WTC11 (cell line): ENCODE results near the gene PDPK1. TPM values are rescaled to one million over a fixed set of nuclear protein-coding genes. Genes with fewer than 3 reads are reported as not detected.

Experiments used
- ATAC-seq: fragments of 200-7000 bp; cut with Tn5 transposase; 2 replicates; pipeline ENCODE4 v1.10.0; 2021; ENCODE audit warnings: mild to moderate bottlenecking, moderate library complexity
- CTCF ChIA-PET: fragments of 300-600 bp; sonication (Branson Sonifier 250); formaldehyde crosslinking; loops from one replicate; lab custom pipeline; 2021; ENCODE audit warnings: antibody characterized with exemption; lab: Charles Lee
- POLR2A ChIA-PET: fragments of 350-600 bp; sonication (Branson Sonifier 250); formaldehyde crosslinking; loops from one replicate; lab custom pipeline; 2021; ENCODE audit warnings: antibody characterized with exemption; lab: Charles Lee
- DNase-seq: peaks from one replicate; pipeline ENCODE4 v3.0.0; 2021; ENCODE audit warnings: low spot score
- H3K27ac Mint-ChIP-seq: 2 replicates; pipeline ENCODE4 v1.8.0; 2021; ENCODE audit warnings: mixed read lengths
- H3K27me3 Mint-ChIP-seq: 2 replicates; pipeline ENCODE4 v1.8.0; 2021; ENCODE audit warnings: low read depth, mild to moderate bottlenecking, moderate library complexity, mixed read lengths
- H3K36me3 Mint-ChIP-seq: 2 replicates; pipeline ENCODE4 v1.8.0; 2021; ENCODE audit warnings: mixed read lengths
- H3K4me1 Mint-ChIP-seq: 2 replicates; pipeline ENCODE4 v1.8.0; 2022; ENCODE audit warnings: mixed read lengths
- H3K4me3 Mint-ChIP-seq: 2 replicates; pipeline ENCODE4 v1.8.0; 2021; ENCODE audit warnings: mild to moderate bottlenecking, moderate library complexity, mixed read lengths
- H3K9me3 Mint-ChIP-seq: 2 replicates; pipeline ENCODE4 v1.8.0; 2021; ENCODE audit warnings: mixed read lengths
- CREM ChIP-seq: sonication (generic); formaldehyde crosslinking; IDR thresholded peaks from 2 replicates; pipeline ENCODE4 v1.8.1; 2022; ENCODE audit warnings: mild to moderate bottlenecking, missing genetic modification reagents, moderate library complexity
- FOXJ3 ChIP-seq: sonication (generic); formaldehyde crosslinking; IDR thresholded peaks from 2 replicates; pipeline ENCODE4 v1.9.0; 2021; ENCODE audit warnings: missing genetic modification reagents, mild to moderate bottlenecking, borderline replicate concordance
- HMGA2 ChIP-seq: fragments of 250-450 bp; sonication (Bioruptor Pico); IDR thresholded peaks from 2 replicates; pipeline ENCODE4 v1.4.0; 2021; ENCODE audit warnings: mild to moderate bottlenecking, moderate library complexity
- JAZF1 ChIP-seq: fragments of 250-450 bp; sonication (Bioruptor Pico); IDR thresholded peaks from 2 replicates; pipeline ENCODE4 v1.9.0; 2021; ENCODE audit warnings: moderate library complexity, mild to moderate bottlenecking, inconsistent platforms
- MXD4 ChIP-seq: fragments of 250-450 bp; sonication (Bioruptor Pico); IDR thresholded peaks from 2 replicates; pipeline ENCODE4 v1.8.0; 2021; ENCODE audit warnings: mild to moderate bottlenecking, moderate library complexity, borderline replicate concordance
- NR2C2 ChIP-seq: sonication (generic); formaldehyde crosslinking; IDR thresholded peaks from 2 replicates; pipeline ENCODE4 v1.8.0; 2022; ENCODE audit warnings: mild to moderate bottlenecking, missing genetic modification reagents
- PRRX2 ChIP-seq: fragments of 250-450 bp; sonication (Bioruptor Pico); IDR thresholded peaks from 2 replicates; pipeline ENCODE4 v1.8.0; 2021; ENCODE audit warnings: mild to moderate bottlenecking
- SOX15 ChIP-seq: fragments of 250-450 bp; sonication (Bioruptor Pico); IDR thresholded peaks from 2 replicates; pipeline ENCODE4 v1.9.0; 2021; ENCODE audit warnings: mild to moderate bottlenecking
- SP1 ChIP-seq: sonication (generic); formaldehyde crosslinking; conservative IDR thresholded peaks from 2 replicates; pipeline ENCODE4 v1.8.1; 2022; ENCODE audit warnings: missing genetic modification reagents
- ZNF219 ChIP-seq: sonication (generic); formaldehyde crosslinking; IDR thresholded peaks from 2 replicates; pipeline ENCODE4 v1.8.0; 2023; ENCODE audit warnings: missing genetic modification reagents, mild to moderate bottlenecking, borderline replicate concordance
- ZNF396 ChIP-seq: fragments of 250-450 bp; sonication (Bioruptor Pico); IDR thresholded peaks from 2 replicates; pipeline ENCODE4 v1.8.0; 2021; ENCODE audit warnings: mild to moderate bottlenecking, moderate library complexity, borderline replicate concordance
- total RNA-seq: library from RNA; stranded (reverse); gene quantifications from 3 replicates; pipeline ENCODE4 v1.2.3, GENCODE V29; 2021
- TF ChIP-seq, protein P1 (sequence below): sonication (generic); formaldehyde crosslinking; IDR thresholded peaks from 2 replicates; pipeline ENCODE4 v1.8.0; 2022; ENCODE audit warnings: mild to moderate bottlenecking, missing genetic modification reagents
- TF ChIP-seq, protein P2 (sequence below): sonication (generic); formaldehyde crosslinking; IDR thresholded peaks from 2 replicates; pipeline ENCODE4 v1.8.0; 2023; ENCODE audit warnings: missing genetic modification reagents
- TF ChIP-seq, protein P3 (sequence below): sonication (generic); formaldehyde crosslinking; IDR thresholded peaks from 2 replicates; pipeline ENCODE4 v1.8.0; 2022; ENCODE audit warnings: mild to moderate bottlenecking, missing genetic modification reagents
- TF ChIP-seq, protein P4 (sequence below): sonication (generic); formaldehyde crosslinking; IDR thresholded peaks from 2 replicates; pipeline ENCODE4 v1.8.1; 2022; ENCODE audit warnings: low read depth, mild to moderate bottlenecking, moderate library complexity, missing genetic modification reagents, borderline replicate concordance
- TF ChIP-seq, protein P5 (sequence below): fragments of 250-450 bp; sonication (Bioruptor Pico); IDR thresholded peaks from 2 replicates; pipeline ENCODE4 v1.9.0; 2021; ENCODE audit warnings: moderate library complexity, mild to moderate bottlenecking, inconsistent platforms, borderline replicate concordance
- TF ChIP-seq, protein P6 (sequence below): sonication (generic); formaldehyde crosslinking; IDR thresholded peaks from 2 replicates; pipeline ENCODE4 v1.8.1; 2023; ENCODE audit warnings: mild to moderate bottlenecking, missing genetic modification reagents, moderate library complexity
- TF ChIP-seq, protein P7 (sequence below): fragments of 250-450 bp; sonication (Bioruptor Pico); IDR thresholded peaks from 2 replicates; pipeline ENCODE4 v2.1.2; 2022; ENCODE audit warnings: mild to moderate bottlenecking, moderate library complexity
- TF ChIP-seq, protein P8 (sequence below): sonication (generic); formaldehyde crosslinking; IDR thresholded peaks from 2 replicates; pipeline ENCODE4 v1.8.0; 2022; ENCODE audit warnings: missing genetic modification reagents
- TF ChIP-seq, protein P9 (sequence below): fragments of 250-450 bp; sonication (Bioruptor Pico); IDR thresholded peaks from 2 replicates; pipeline ENCODE4 v1.9.0; 2021; ENCODE audit warnings: mild to moderate bottlenecking
- TF ChIP-seq, protein P10 (sequence below): sonication (generic); formaldehyde crosslinking; IDR thresholded peaks from 2 replicates; pipeline ENCODE4 v1.8.1; 2023; ENCODE audit warnings: mild to moderate bottlenecking, missing genetic modification reagents, moderate library complexity

Gene PDPK1
- total RNA-seq, 1 experiment from 2014 or later = 31.4 TPM

DNA sequence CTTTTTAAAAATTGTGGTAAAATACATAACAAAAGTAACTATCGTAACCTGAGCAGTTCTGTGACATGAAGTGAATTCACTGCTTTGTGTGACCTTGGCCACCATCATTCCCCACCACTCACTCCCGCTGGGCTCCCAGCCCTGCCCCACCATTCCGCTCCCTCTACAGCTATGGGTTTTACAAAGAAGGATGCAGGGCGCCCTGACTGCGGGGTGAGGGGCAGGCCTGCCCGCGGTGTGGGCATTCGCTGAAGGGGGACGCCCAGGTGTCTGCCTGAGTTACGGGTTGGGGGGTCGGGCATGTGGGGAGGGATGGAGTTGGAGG, 6.5 kb upstream of the PDPK1 start, which contains the start of gene CEMP1 (continued):
- no peak for TF ChIP-seq MXD4 (CRISPR knock-in tag)
- no peak for TF ChIP-seq SP1

DNA sequence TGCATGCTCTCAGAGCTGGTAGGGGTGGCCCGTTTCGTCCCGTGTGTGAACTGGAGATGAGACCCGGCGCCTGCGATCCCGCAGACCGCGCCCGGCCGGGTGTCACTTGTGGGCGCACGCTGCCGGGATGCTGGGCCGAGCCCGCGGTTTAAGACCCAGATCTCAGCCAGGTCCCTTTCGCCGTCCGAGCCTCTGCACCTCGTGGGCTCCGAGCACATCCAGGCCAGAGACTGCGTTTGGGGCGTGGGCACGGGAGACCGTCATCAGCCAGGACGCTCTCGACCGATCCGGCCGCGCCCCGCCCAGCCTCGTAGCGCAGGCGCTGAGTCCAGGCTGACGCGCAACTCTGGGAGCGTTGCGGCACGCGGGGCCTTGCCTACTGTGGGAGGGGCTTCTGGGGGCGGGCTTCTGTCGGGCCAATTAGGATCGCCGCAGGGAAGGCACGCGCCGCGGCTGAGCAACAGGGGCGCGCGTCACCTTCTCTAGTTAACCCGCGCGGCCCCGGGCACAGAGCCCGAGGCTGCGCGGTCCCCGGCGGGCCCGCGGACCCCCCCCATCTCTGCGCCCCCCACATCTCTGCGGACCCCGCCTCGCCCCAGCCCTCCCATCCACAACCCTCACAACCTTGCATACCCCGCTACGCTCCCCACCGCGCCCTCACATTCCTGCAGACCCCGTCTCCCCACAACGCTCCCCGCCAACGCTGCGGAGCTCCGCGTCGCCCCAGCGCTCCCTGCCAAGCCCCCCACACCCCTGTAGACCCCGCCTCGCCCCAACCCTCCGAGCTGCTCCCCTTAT, 5.9 kb upstream of the PDPK1 start:
- Mint-ChIP-seq H3K27me3 (peaks cover 8% of the 10 kb centered on the region; the same call in 1 of the 2 replicates), H3K27ac (peak overlapping the region; percentile 98), H3K4me3 (peak overlapping the region; percentile 94), H3K36me3 (no peaks in the 10 kb centered on the region), H3K9me3 (no peaks in the 10 kb centered on the region), H3K4me1 (0 out of 2 replicates have a peak, but pooled peaks cover 5% of the 10 kb centered on the region)
- POLR2A ChIA-PET = interaction anchor here (0.9 to 2.4 kb wide), 6 partner anchors 12 to 72 kb away, joined by 3 to 17 read pairs (median 6); partner anchors contain the start of genes AMDHD2 and ATP6V0C
- ATAC-seq (peak; percentile 88), DNase-seq (peak; percentile 98)
- CTCF ChIA-PET = interaction anchor here (0.5 to 2.0 kb wide), 15 partner anchors 8 to 528 kb away, joined by 3 to 13 read pairs (median 4); partner anchors contain the start of genes ABCA3, AMDHD2, ECI1 and NTN3
- TF ChIP-seq, protein P1, sequence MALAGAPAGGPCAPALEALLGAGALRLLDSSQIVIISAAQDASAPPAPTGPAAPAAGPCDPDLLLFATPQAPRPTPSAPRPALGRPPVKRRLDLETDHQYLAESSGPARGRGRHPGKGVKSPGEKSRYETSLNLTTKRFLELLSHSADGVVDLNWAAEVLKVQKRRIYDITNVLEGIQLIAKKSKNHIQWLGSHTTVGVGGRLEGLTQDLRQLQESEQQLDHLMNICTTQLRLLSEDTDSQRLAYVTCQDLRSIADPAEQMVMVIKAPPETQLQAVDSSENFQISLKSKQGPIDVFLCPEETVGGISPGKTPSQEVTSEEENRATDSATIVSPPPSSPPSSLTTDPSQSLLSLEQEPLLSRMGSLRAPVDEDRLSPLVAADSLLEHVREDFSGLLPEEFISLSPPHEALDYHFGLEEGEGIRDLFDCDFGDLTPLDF (CRISPR knock-in tag) = no peak
- TF ChIP-seq HMGA2 (CRISPR knock-in tag) = no peak
- TF ChIP-seq JAZF1 (CRISPR knock-in tag) = no peak
- no peak for TF ChIP-seq ZNF219
- peak; percentile 81; the same call in 1 of the 2 replicates for TF ChIP-seq CREM (CRISPR knock-in tag)
- TF ChIP-seq, protein P2, sequence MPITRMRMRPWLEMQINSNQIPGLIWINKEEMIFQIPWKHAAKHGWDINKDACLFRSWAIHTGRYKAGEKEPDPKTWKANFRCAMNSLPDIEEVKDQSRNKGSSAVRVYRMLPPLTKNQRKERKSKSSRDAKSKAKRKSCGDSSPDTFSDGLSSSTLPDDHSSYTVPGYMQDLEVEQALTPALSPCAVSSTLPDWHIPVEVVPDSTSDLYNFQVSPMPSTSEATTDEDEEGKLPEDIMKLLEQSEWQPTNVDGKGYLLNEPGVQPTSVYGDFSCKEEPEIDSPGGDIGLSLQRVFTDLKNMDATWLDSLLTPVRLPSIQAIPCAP = peak; percentile 89
- TF ChIP-seq SOX15 = no peak
- TF ChIP-seq SP1 = peak; percentile 92
- TF ChIP-seq NR2C2 (CRISPR knock-in tag) = no peak
- TF ChIP-seq FOXJ3 (CRISPR knock-in tag) = no peak
- TF ChIP-seq, protein P3, sequence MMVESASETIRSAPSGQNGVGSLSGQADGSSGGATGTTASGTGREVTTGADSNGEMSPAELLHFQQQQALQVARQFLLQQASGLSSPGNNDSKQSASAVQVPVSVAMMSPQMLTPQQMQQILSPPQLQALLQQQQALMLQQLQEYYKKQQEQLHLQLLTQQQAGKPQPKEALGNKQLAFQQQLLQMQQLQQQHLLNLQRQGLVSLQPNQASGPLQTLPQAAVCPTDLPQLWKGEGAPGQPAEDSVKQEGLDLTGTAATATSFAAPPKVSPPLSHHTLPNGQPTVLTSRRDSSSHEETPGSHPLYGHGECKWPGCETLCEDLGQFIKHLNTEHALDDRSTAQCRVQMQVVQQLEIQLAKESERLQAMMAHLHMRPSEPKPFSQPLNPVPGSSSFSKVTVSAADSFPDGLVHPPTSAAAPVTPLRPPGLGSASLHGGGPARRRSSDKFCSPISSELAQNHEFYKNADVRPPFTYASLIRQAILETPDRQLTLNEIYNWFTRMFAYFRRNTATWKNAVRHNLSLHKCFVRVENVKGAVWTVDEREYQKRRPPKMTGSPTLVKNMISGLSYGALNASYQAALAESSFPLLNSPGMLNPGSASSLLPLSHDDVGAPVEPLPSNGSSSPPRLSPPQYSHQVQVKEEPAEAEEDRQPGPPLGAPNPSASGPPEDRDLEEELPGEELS = peak; percentile 82
- TF ChIP-seq, protein P4, sequence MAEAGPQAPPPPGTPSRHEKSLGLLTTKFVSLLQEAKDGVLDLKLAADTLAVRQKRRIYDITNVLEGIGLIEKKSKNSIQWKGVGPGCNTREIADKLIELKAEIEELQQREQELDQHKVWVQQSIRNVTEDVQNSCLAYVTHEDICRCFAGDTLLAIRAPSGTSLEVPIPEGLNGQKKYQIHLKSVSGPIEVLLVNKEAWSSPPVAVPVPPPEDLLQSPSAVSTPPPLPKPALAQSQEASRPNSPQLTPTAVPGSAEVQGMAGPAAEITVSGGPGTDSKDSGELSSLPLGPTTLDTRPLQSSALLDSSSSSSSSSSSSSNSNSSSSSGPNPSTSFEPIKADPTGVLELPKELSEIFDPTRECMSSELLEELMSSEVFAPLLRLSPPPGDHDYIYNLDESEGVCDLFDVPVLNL = 0 out of 2 replicates have a peak, but pooled peaks have one; percentile 22
- TF ChIP-seq, protein P5, sequence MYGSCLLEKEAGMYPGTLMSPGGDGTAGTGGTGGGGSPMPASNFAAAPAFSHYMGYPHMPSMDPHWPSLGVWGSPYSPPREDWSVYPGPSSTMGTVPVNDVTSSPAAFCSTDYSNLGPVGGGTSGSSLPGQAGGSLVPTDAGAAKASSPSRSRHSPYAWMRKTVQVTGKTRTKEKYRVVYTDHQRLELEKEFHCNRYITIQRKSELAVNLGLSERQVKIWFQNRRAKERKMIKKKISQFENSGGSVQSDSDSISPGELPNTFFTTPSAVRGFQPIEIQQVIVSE (CRISPR knock-in tag) = no peak
- no peak for TF ChIP-seq ZNF396 (CRISPR knock-in tag)
- TF ChIP-seq PRRX2 (CRISPR knock-in tag) = peak; percentile 64; the same call in 1 of the 2 replicates
- TF ChIP-seq, protein P6, sequence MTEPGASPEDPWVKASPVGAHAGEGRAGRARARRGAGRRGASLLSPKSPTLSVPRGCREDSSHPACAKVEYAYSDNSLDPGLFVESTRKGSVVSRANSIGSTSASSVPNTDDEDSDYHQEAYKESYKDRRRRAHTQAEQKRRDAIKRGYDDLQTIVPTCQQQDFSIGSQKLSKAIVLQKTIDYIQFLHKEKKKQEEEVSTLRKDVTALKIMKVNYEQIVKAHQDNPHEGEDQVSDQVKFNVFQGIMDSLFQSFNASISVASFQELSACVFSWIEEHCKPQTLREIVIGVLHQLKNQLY (CRISPR knock-in tag) = 0 out of 2 replicates have a peak, but pooled peaks have one; percentile 71
- TF ChIP-seq, protein P7, sequence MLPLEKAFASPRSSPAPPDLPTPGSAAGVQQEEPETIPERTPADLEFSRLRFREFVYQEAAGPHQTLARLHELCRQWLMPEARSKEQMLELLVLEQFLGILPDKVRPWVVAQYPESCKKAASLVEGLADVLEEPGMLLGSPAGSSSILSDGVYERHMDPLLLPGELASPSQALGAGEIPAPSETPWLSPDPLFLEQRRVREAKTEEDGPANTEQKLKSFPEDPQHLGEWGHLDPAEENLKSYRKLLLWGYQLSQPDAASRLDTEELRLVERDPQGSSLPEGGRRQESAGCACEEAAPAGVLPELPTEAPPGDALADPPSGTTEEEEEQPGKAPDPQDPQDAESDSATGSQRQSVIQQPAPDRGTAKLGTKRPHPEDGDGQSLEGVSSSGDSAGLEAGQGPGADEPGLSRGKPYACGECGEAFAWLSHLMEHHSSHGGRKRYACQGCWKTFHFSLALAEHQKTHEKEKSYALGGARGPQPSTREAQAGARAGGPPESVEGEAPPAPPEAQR (CRISPR knock-in tag) = no peak
- TF ChIP-seq, protein P8, sequence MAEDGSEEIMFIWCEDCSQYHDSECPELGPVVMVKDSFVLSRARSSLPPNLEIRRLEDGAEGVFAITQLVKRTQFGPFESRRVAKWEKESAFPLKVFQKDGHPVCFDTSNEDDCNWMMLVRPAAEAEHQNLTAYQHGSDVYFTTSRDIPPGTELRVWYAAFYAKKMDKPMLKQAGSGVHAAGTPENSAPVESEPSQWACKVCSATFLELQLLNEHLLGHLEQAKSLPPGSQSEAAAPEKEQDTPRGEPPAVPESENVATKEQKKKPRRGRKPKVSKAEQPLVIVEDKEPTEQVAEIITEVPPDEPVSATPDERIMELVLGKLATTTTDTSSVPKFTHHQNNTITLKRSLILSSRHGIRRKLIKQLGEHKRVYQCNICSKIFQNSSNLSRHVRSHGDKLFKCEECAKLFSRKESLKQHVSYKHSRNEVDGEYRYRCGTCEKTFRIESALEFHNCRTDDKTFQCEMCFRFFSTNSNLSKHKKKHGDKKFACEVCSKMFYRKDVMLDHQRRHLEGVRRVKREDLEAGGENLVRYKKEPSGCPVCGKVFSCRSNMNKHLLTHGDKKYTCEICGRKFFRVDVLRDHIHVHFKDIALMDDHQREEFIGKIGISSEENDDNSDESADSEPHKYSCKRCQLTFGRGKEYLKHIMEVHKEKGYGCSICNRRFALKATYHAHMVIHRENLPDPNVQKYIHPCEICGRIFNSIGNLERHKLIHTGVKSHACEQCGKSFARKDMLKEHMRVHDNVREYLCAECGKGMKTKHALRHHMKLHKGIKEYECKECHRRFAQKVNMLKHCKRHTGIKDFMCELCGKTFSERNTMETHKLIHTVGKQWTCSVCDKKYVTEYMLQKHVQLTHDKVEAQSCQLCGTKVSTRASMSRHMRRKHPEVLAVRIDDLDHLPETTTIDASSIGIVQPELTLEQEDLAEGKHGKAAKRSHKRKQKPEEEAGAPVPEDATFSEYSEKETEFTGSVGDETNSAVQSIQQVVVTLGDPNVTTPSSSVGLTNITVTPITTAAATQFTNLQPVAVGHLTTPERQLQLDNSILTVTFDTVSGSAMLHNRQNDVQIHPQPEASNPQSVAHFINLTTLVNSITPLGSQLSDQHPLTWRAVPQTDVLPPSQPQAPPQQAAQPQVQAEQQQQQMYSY = no peak
- TF ChIP-seq, protein P9, sequence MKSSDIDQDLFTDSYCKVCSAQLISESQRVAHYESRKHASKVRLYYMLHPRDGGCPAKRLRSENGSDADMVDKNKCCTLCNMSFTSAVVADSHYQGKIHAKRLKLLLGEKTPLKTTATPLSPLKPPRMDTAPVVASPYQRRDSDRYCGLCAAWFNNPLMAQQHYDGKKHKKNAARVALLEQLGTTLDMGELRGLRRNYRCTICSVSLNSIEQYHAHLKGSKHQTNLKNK (CRISPR knock-in tag) = no peak; the same call in 1 of the 2 replicates
- TF ChIP-seq, protein P10, sequence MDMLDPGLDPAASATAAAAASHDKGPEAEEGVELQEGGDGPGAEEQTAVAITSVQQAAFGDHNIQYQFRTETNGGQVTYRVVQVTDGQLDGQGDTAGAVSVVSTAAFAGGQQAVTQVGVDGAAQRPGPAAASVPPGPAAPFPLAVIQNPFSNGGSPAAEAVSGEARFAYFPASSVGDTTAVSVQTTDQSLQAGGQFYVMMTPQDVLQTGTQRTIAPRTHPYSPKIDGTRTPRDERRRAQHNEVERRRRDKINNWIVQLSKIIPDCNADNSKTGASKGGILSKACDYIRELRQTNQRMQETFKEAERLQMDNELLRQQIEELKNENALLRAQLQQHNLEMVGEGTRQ (CRISPR knock-in tag) = peak; percentile 81
